OCI-LY1 (cell line): ENCODE data around the gene EPB41L2.

Experiments used
- H2AFZ ChIP-seq: fragments of 200-600 bp; sonication (generic), shearing (Covaris generic); 2 replicates; pipeline ENCODE4 v1.6.0; 2014; ENCODE audit warnings: antibody characterized with exemption, mild to moderate bottlenecking, low read length
- H3F3A ChIP-seq: fragments of 200-600 bp; sonication (generic), shearing (Covaris generic); 2 replicates; pipeline ENCODE4 v1.6.0; 2014; ENCODE audit warnings: mild to moderate bottlenecking, antibody characterized with exemption, low read length, moderate library complexity; ENCODE audit not compliant: insufficient read depth
- H3K27ac ChIP-seq: fragments of 200-600 bp; sonication (generic); 2 replicates; pipeline ENCODE4 v1.5.1; 2014; ENCODE audit warnings: low read length, mixed run types, mild to moderate bottlenecking, low read depth; ENCODE audit not compliant: poor library complexity, severe bottlenecking
- H3K27me3 ChIP-seq: fragments of 200-600 bp; sonication (generic); 2 replicates; pipeline ENCODE4 v1.6.0; 2014; ENCODE audit warnings: antibody characterized with exemption, mild to moderate bottlenecking, low read length, moderate library complexity; ENCODE audit not compliant: insufficient read depth
- H3K36me3 ChIP-seq: fragments of 200-600 bp; sonication (generic); 2 replicates; pipeline ENCODE4 v1.6.1; 2014; ENCODE audit warnings: mild to moderate bottlenecking, antibody characterized with exemption, low read length, moderate library complexity, mixed read lengths; ENCODE audit not compliant: insufficient read depth
- H3K4me1 ChIP-seq: fragments of 200-600 bp; sonication (generic); 2 replicates; pipeline ENCODE4 v1.5.1; 2014; ENCODE audit warnings: mild to moderate bottlenecking, low read length, moderate library complexity; ENCODE audit not compliant: insufficient read depth, severe bottlenecking
- H3K4me2 ChIP-seq: fragments of 200-600 bp; sonication (generic), shearing (Covaris generic); 2 replicates; pipeline ENCODE4 v1.6.1; 2014; ENCODE audit warnings: low read length
- H3K4me3 ChIP-seq: fragments of 200-600 bp; sonication (generic); 2 replicates; pipeline ENCODE4 v1.5.1; 2014; ENCODE audit warnings: low read length, low read depth, mild to moderate bottlenecking, mixed read lengths; ENCODE audit not compliant: poor library complexity, severe bottlenecking
- H3K79me2 ChIP-seq: fragments of 200-600 bp; shearing (Covaris generic); 2 replicates; pipeline ENCODE4 v1.6.1; 2016; ENCODE audit warnings: mixed run types, low read length, mixed read lengths; ENCODE audit not compliant: insufficient read depth
- H3K9ac ChIP-seq: fragments of 200-600 bp; sonication (generic), shearing (Covaris generic); 2 replicates; pipeline ENCODE4 v1.6.1; 2014; ENCODE audit warnings: mild to moderate bottlenecking, low read length, mixed read lengths
- H3K9me2 ChIP-seq: fragments of 200-600 bp; sonication (generic), shearing (Covaris generic); 2 replicates; pipeline ENCODE4 v1.6.1; 2014; ENCODE audit warnings: low read depth, mild to moderate bottlenecking, low read length, mixed read lengths
- H3K9me3 ChIP-seq: fragments of 200-600 bp; shearing (Covaris generic); 2 replicates; pipeline ENCODE4 v1.6.1; 2014; ENCODE audit warnings: low read length, mixed read lengths
- H4K20me1 ChIP-seq: fragments of 200-600 bp; sonication (generic), shearing (Covaris generic); 2 replicates; pipeline ENCODE4 v1.6.0; 2016; ENCODE audit warnings: mild to moderate bottlenecking, low read length; ENCODE audit not compliant: insufficient read depth
- EZH2 ChIP-seq: fragments of 200-600 bp; sonication (generic), shearing (Covaris generic); IDR thresholded peaks from 2 replicates; pipeline ENCODE4 v1.8.0; 2017; ENCODE audit warnings: borderline replicate concordance, mixed run types, mild to moderate bottlenecking, antibody characterized with exemption, low read length, moderate library complexity, mixed read lengths
- TF ChIP-seq, protein P1 (sequence below): fragments of 200-600 bp; sonication (generic), shearing (Covaris generic); IDR thresholded peaks from 2 replicates; pipeline ENCODE4 v1.5.1; 2017; ENCODE audit warnings: mild to moderate bottlenecking, antibody characterized with exemption, low read length, moderate library complexity, mixed read lengths

The EPB41L2 gene

DNA sequence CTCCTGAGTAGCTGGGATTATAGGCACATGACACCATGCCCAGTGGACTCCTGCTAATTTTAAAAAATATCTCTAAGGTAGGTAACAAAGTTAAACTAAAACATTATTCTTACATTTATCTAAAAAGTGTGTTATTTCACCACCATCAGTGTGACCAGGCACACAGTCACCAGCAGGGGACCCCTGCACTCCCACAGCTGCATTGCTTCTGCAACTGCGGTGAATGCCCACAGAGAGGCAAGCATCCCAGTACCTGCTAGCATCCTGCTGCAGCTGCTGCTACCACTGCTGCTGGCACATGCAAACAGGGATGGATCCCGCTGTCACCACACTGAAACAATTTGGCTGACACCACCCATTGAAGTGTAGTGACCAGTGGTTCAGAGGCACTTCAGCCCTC is 21.9 kb upstream of the EPB41L2 start:
- Histone ChIP-seq H3K79me2 (no peaks in the 10 kb centered on the region), H3K4me1 (no peaks in the 10 kb centered on the region), H2AFZ (no peak overlapping the region), H3K4me2 (no peak overlapping the region), H3K9me2 (no peaks in the 10 kb centered on the region), H3K9me3 (no peaks in the 10 kb centered on the region), H3K27ac (no peak overlapping the region), H3K27me3 (no peaks in the 10 kb centered on the region), H3K9ac (no peak overlapping the region), H4K20me1 (no peaks in the 10 kb centered on the region), H3K4me3 (no peak overlapping the region), H3F3A (no peaks in the 10 kb centered on the region), H3K36me3 (no peaks in the 10 kb centered on the region)
- TF ChIP-seq, protein P1, sequence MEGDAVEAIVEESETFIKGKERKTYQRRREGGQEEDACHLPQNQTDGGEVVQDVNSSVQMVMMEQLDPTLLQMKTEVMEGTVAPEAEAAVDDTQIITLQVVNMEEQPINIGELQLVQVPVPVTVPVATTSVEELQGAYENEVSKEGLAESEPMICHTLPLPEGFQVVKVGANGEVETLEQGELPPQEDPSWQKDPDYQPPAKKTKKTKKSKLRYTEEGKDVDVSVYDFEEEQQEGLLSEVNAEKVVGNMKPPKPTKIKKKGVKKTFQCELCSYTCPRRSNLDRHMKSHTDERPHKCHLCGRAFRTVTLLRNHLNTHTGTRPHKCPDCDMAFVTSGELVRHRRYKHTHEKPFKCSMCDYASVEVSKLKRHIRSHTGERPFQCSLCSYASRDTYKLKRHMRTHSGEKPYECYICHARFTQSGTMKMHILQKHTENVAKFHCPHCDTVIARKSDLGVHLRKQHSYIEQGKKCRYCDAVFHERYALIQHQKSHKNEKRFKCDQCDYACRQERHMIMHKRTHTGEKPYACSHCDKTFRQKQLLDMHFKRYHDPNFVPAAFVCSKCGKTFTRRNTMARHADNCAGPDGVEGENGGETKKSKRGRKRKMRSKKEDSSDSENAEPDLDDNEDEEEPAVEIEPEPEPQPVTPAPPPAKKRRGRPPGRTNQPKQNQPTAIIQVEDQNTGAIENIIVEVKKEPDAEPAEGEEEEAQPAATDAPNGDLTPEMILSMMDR, result no peak
- no peak for TF ChIP-seq EZH2

DNA sequence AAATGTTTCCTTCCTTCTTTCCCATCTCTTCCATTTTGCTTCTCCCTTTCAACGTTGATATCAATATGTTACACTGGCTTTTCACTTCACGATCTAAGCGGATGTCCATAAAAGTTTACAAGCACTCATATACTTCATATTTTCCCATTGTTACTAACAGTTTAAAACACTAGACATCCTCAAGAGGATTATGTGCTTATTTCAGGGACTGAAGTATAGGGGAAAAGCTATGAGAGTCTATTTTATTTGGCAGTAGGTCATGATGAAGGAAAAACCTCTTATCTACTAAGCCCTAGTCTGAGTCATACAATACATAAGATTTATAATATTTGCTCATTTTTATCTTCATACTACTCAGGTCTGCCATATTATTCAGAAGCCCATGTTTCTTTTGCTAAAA is 20.6 kb upstream of the EPB41L2 start:
- H2AFZ ChIP-seq, result no peak overlapping the region

DNA sequence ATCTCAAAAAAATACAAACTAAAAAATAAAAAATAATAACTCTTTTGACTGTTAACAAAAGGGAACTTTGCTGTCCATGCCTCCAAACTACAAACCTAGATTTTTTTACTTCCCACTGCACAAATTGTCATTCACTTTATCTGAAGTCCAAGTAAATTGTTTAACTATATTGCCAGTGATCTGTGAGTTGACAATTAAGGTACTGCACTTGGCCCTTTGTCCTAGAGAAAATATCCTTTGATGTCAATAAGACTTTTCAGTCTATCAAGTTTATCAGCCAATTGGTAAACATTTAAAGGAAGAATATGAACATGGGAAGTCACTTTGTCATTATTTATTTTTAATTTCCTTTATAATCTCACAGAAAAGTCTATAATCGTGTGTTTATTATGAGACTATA is 19.3 kb upstream of the EPB41L2 start:
- no peaks in the 10 kb centered on the region for H3K36me3 ChIP-seq
- no peak overlapping the region for H3K9ac ChIP-seq
- no peak overlapping the region for H3K27ac ChIP-seq
- H3K79me2 ChIP-seq, result no peaks in the 10 kb centered on the region
- H3K9me3 ChIP-seq, result no peaks in the 10 kb centered on the region
- no peaks in the 10 kb centered on the region for H3K27me3 ChIP-seq
- no peak overlapping the region for H3K4me2 ChIP-seq
- no peaks in the 10 kb centered on the region for H3K9me2 ChIP-seq
- no peaks in the 10 kb centered on the region for H3K4me1 ChIP-seq
- no peaks in the 10 kb centered on the region for H4K20me1 ChIP-seq
- no peak overlapping the region for H3K4me3 ChIP-seq
- no peaks in the 10 kb centered on the region for H3F3A ChIP-seq
- TF ChIP-seq EZH2, result no peak
- TF ChIP-seq, protein P1, result no peak
- H2AFZ ChIP-seq, result no peak overlapping the region

More for the DNA sequence above, 20.6 kb upstream of the EPB41L2 start:
- Histone ChIP-seq H3K9ac (no peak overlapping the region), H3K27ac (no peak overlapping the region), H3F3A (no peaks in the 10 kb centered on the region), H3K27me3 (no peaks in the 10 kb centered on the region), H3K9me2 (no peaks in the 10 kb centered on the region), H3K79me2 (no peaks in the 10 kb centered on the region), H4K20me1 (no peaks in the 10 kb centered on the region), H3K4me1 (no peaks in the 10 kb centered on the region), H3K9me3 (no peaks in the 10 kb centered on the region), H3K4me2 (no peak overlapping the region), H3K4me3 (no peak overlapping the region), H3K36me3 (no peaks in the 10 kb centered on the region)
- TF ChIP-seq, protein P1, result no peak
- TF ChIP-seq EZH2, result no peak
